Stimulated activated CD4-positive, alpha-beta T cell treated with anti-CD3 and anti-CD28 coated beads, Interleukin-15, amount 100 ng/mL, for 1 hour (primary cell): ENCODE results near the gene FCN2.

ENCODE experiments used
- DNase-seq, 2 donors: peaks; one replicate each; pipeline ENCODE4 v3.0.0-alpha.2; 2020; ENCODE audit warnings: low read depth in 1 of 2, low spot score in 1 of 2

Gene FCN2

GRCh38 chr9:134880484-134881312, at the start of gene FCN2:
Gene FCN2, plus strand, starts transcription at chr9:134880810. Its CDS starts 12 bp downstream, at chr9:134880822.
- no peak for DNase-seq

- DNase-seq, result no peak
Observed at GRCh38 chr9:134830926-134831720, 49.5 kb upstream of the FCN2 start.

- DNase-seq, result no peak
Observed at GRCh38 chr9:134832471-134832870, 48.1 kb upstream of the FCN2 start.

GRCh38 chr9:134833294-134833880, 47.2 kb upstream of the FCN2 start:
- DNase-seq, result no peak

GRCh38 chr9:134834217-134834956, 46.2 kb upstream of the FCN2 start:
- no peak for DNase-seq

GRCh38 chr9:134834957-134835419, 45.6 kb upstream of the FCN2 start:
- DNase-seq, result no peak

- no peak for DNase-seq
Observed at GRCh38 chr9:134835448-134835847, 45.2 kb upstream of the FCN2 start.

GRCh38 chr9:134835987-134836386, 44.6 kb upstream of the FCN2 start:
- no peak for DNase-seq

- DNase-seq, result no peak
Observed at GRCh38 chr9:134836406-134836970, 44.1 kb upstream of the FCN2 start.

- no peak for DNase-seq
Observed at GRCh38 chr9:134837529-134837928, 43.1 kb upstream of the FCN2 start.

- DNase-seq, result no peak
Observed at GRCh38 chr9:134838651-134839454, 41.8 kb upstream of the FCN2 start.

GRCh38 chr9:134839455-134840125, 41.0 kb upstream of the FCN2 start:
- DNase-seq, result no peak

- DNase-seq, result no peak
Observed at GRCh38 chr9:134840511-134840910, 40.1 kb upstream of the FCN2 start.

- no peak for DNase-seq
Observed at GRCh38 chr9:134841180-134841904, 39.3 kb upstream of the FCN2 start.

- DNase-seq, result no peak
Observed at GRCh38 chr9:134842321-134842720, 38.3 kb upstream of the FCN2 start.

- no peak for DNase-seq
Observed at GRCh38 chr9:134843740-134844139, 36.9 kb upstream of the FCN2 start.

GRCh38 chr9:134844821-134845220, 35.8 kb upstream of the FCN2 start:
- no peak for DNase-seq

- DNase-seq, result no peak
Observed at GRCh38 chr9:134846187-134846586, 34.4 kb upstream of the FCN2 start.

- no peak for DNase-seq
Observed at GRCh38 chr9:134846699-134847098, 33.9 kb upstream of the FCN2 start.
